GM23338 (cell line): Measurements from ENCODE around the gene PDSS1. TPM values are rescaled to one million over a fixed set of nuclear protein-coding genes. Genes with fewer than 3 reads are reported as not detected.

ENCODE experiments used
- ATAC-seq: fragments of 200-7000 bp; cut with Tn5 transposase; 3 replicates; pipeline ENCODE4 v1.9.1; 2020
- DNase-seq: peaks from one replicate; pipeline ENCODE4 v3.0.0-alpha.2; 2015; ENCODE audit warnings: low spot score
- H2AFZ ChIP-seq: fragments of 200-600 bp; sonication (generic); 2 replicates; pipeline ENCODE4 v1.8.0; 2016; ENCODE audit warnings: antibody characterized with exemption, mild to moderate bottlenecking, moderate library complexity
- H3F3A ChIP-seq: fragments of 200-600 bp; sonication (generic); replicated peaks from 2 replicates; pipeline ENCODE4 v1.8.0; 2017; ENCODE audit warnings: antibody characterized with exemption, mixed run types, low read depth
- H3K27ac ChIP-seq: fragments of 200-600 bp; sonication (generic); 2 replicates; pipeline ENCODE4 v1.6.1; 2016; ENCODE audit warnings: low read depth
- H3K27me3 ChIP-seq: fragments of 200-600 bp; sonication (generic); 2 replicates; pipeline ENCODE4 v1.8.0; 2016; ENCODE audit warnings: mild to moderate bottlenecking, mixed run types, moderate library complexity; ENCODE audit not compliant: insufficient read depth
- H3K36me3 ChIP-seq: fragments of 200-600 bp; sonication (generic); 2 replicates; pipeline ENCODE4 v1.8.0; 2016; ENCODE audit warnings: mild to moderate bottlenecking; ENCODE audit not compliant: insufficient read depth
- H3K4me1 ChIP-seq: fragments of 200-600 bp; sonication (generic); 2 replicates; pipeline ENCODE4 v1.8.0; 2016; ENCODE audit warnings: mild to moderate bottlenecking, moderate library complexity; ENCODE audit not compliant: insufficient read depth
- H3K4me2 ChIP-seq: fragments of 200-600 bp; sonication (generic); 2 replicates; pipeline ENCODE4 v1.7.1; 2017; ENCODE audit warnings: mixed run types
- H3K4me3 ChIP-seq: fragments of 200-600 bp; sonication (generic); 2 replicates; pipeline ENCODE4 v1.6.1; 2016; ENCODE audit warnings: mixed run types
- H3K79me2 ChIP-seq: fragments of 200-600 bp; sonication (generic); replicated peaks from 2 replicates; pipeline ENCODE4 v1.8.0; 2017; ENCODE audit warnings: mild to moderate bottlenecking; ENCODE audit not compliant: insufficient read depth
- H3K9me2 ChIP-seq: fragments of 200-600 bp; sonication (generic); 2 replicates; pipeline ENCODE4 v1.8.0; 2017; ENCODE audit not compliant: insufficient read depth
- H4K20me1 ChIP-seq: fragments of 200-600 bp; sonication (generic); replicated peaks from 2 replicates; pipeline ENCODE4 v1.8.0; 2017; ENCODE audit warnings: mild to moderate bottlenecking; ENCODE audit not compliant: insufficient read depth
- H3K27ac Mint-ChIP-seq: 2 replicates; pipeline ENCODE4 v1.8.0; 2020; ENCODE audit warnings: inconsistent platforms, mild to moderate bottlenecking, moderate library complexity, mixed read lengths
- H3K27me3 Mint-ChIP-seq: 3 replicates; pipeline ENCODE4 v1.8.0; 2022; ENCODE audit warnings: low read depth, mild to moderate bottlenecking, moderate library complexity, mixed read lengths, inconsistent platforms; ENCODE audit not compliant: insufficient read depth, poor library complexity
- H3K36me3 Mint-ChIP-seq: 3 replicates; pipeline ENCODE4 v1.8.0; 2021; ENCODE audit warnings: low read depth, mild to moderate bottlenecking, inconsistent platforms, moderate library complexity, mixed read lengths
- H3K4me1 Mint-ChIP-seq: 3 replicates; pipeline ENCODE4 v1.8.0; 2020; ENCODE audit warnings: mild to moderate bottlenecking, inconsistent platforms, mixed read lengths
- H3K4me3 Mint-ChIP-seq: 3 replicates; pipeline ENCODE4 v1.8.0; 2021; ENCODE audit warnings: moderate library complexity, mild to moderate bottlenecking, inconsistent platforms, mixed read lengths
- H3K9me3 Mint-ChIP-seq: 3 replicates; pipeline ENCODE4 v1.8.0; 2020; ENCODE audit warnings: moderate library complexity, mild to moderate bottlenecking, inconsistent platforms, mixed read lengths
- CREB1 ChIP-seq: fragments of 250-450 bp; sonication (Bioruptor Pico); IDR thresholded peaks from 2 replicates; pipeline ENCODE4 v1.5.0; 2020; ENCODE audit warnings: low read depth, mild to moderate bottlenecking, moderate library complexity
- CTCF ChIP-seq, 2 experiments: fragments of 200-600 bp in 1 of 2; sonication (generic) in 1 of 2; conservative IDR thresholded peaks; 2 replicates each; pipeline versions ENCODE4 v1.5.1 to v1.6.1; 2016 to 2017; ENCODE audit warnings: antibody characterized with exemption in 2 of 2, low read depth in 2 of 2, mild to moderate bottlenecking in 2 of 2, moderate library complexity in 1 of 2
- ETS1 ChIP-seq: IDR thresholded peaks from 2 replicates; pipeline ENCODE4 v1.6.1; 2016; ENCODE audit warnings: antibody characterized with exemption
- EZH2phosphoT487 ChIP-seq: fragments of 200-600 bp; sonication (generic); IDR thresholded peaks from one replicate; pipeline ENCODE4 v1.8.1; 2018; ENCODE audit warnings: antibody characterized with exemption; ENCODE audit not compliant: unreplicated experiment
- POLR2AphosphoS5 ChIP-seq: IDR thresholded peaks from 2 replicates; pipeline ENCODE4 v1.6.1; 2016; ENCODE audit warnings: antibody characterized with exemption, low read depth
- REST ChIP-seq: IDR thresholded peaks from one replicate; pipeline ENCODE4 v1.6.1; 2018; ENCODE audit warnings: antibody characterized with exemption; ENCODE audit not compliant: unreplicated experiment
- STAT1 ChIP-seq: IDR thresholded peaks from one replicate; pipeline ENCODE4 v1.6.1; 2016; ENCODE audit warnings: antibody characterized with exemption; ENCODE audit not compliant: unreplicated experiment
- ZNF114 ChIP-seq: fragments of 250-450 bp; sonication (Bioruptor Pico); IDR thresholded peaks from 2 replicates; pipeline ENCODE4 v1.5.0; 2020; ENCODE audit warnings: mild to moderate bottlenecking, moderate library complexity
- ZNF462 ChIP-seq: fragments of 250-450 bp; sonication (Bioruptor Pico); IDR thresholded peaks from 2 replicates; pipeline ENCODE4 v1.5.0; 2020; ENCODE audit warnings: mild to moderate bottlenecking, moderate library complexity
- polyA plus RNA-seq: library from polyadenylated mRNA; unstranded; fragments of >200 nt; fragmentation: Nextera tagmentation; extraction: Ambion mirVana; gene quantifications from 2 replicates; pipeline ENCODE4 v1.2.1, GENCODE V29; 2016
- total RNA-seq: library from RNA; depleted of rRNA; stranded (reverse); fragments of >200 nt; shearing (Covaris generic); gene quantifications from 2 replicates; pipeline ENCODE4 v1.2.3, GENCODE V29; 2014

Gene PDSS1
- total and polyA plus RNA-seq, 2 experiments from 2014 or later = 21.5 to 26.2 TPM

GRCh38 chr10:26662864-26663263, 34.6 kb upstream of the PDSS1 start (continued):
- TF ChIP-seq REST (no peak), CREB1 (no peak), CTCF (conservative IDR thresholded peaks at IDR 0.05; ENCODE audit: low read depth in 2 of 2) (no peak), POLR2AphosphoS5 (no peak), EZH2phosphoT487 (no peak), ZNF114 (CRISPR knock-in tag) (no peak)

GRCh38 chr10:26665080-26666048, 32.1 kb upstream of the PDSS1 start:
- Histone ChIP-seq H3K9me2 (no peaks in the 10 kb centered on the region), H4K20me1 (no peaks in the 10 kb centered on the region), H3K4me2 (no peak overlapping the region), H2AFZ (peak overlapping the region; percentile 74; the same call in 1 of the 2 replicates), H3K27ac (no peak overlapping the region), H3K27me3 (no peaks in the 10 kb centered on the region), H3K79me2 (no peaks in the 10 kb centered on the region), H3K36me3 (no peaks in the 10 kb centered on the region), H3K4me3 (no peak overlapping the region), H3F3A (no peaks in the 10 kb centered on the region), H3K4me1 (no peaks in the 10 kb centered on the region)
- Mint-ChIP-seq H3K4me3 (no peak overlapping the region), H3K27me3 (peaks cover 2% of the 10 kb centered on the region), H3K27ac (no peak overlapping the region), H3K4me1 (no peaks in the 10 kb centered on the region), H3K36me3 (peaks cover 2% of the 10 kb centered on the region; the same call in 1 of the 3 replicates), H3K9me3 (0 out of 3 replicates have a peak, but pooled peaks cover 3% of the 10 kb centered on the region)
- no peak for DNase-seq
- ATAC-seq = peak; percentile 29; the same call in 2 of the 3 replicates
- TF ChIP-seq ETS1 = no peak
- no peak for TF ChIP-seq STAT1
- TF ChIP-seq ZNF462 (CRISPR knock-in tag) = no peak
